ENCODE measurements around the gene ENTREP3. TPM values are rescaled to one million over a fixed set of nuclear protein-coding genes. Genes with fewer than 3 reads are reported as not detected.
"Not testable (repeated sequence)": the region's sequence is repeated elsewhere in the genome, so short reads cannot be mapped to it uniquely, and the experiment has no call there.

The ENTREP3 gene
- total RNA-seq, 2 donors from 2014 or later = 19.6 to 24.3 TPM

DNA sequence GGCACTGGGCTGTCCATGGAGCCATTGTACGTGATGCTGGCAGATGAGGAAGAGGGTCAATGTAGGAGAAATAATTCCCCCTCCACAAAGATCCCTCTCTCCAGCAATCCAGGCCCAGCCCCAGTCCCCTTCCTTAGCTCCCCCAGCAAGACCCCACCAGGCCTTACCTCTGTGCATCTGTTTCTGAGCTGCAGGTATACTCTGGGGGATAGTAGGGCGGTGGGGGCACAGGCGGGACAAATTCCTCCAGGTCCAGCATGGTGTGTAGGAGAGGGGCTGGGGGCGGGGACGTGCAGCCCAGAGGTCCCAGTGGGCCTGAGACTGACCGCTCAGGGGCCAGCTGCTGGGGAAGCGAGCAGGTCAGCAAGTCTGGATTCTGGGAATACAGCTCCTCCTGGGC lies 3.7 kb downstream of the ENTREP3 start:
- no peak overlapping the region for H3K27ac ChIP-seq
- no peaks in the 10 kb centered on the region for H3K36me3 ChIP-seq
- DNase-seq (ENCODE audit: low spot score) = no peak
- TF ChIP-seq POLR2A (IDR thresholded peaks at IDR 0.05) = no peak
- H3K9me3 ChIP-seq = no peaks in the 10 kb centered on the region
- intact Hi-C loops (cut with DNase I) = loop anchor here (5.0 kb wide), 1 partner anchor 56 kb away; the partner anchor contains the start of gene FDPS
- 87% methylated on average over 7 of the region's 7 CpGs for WGBS
- H3K4me1 ChIP-seq (replicated peaks) = peaks cover 12% of the 10 kb centered on the region
- no peak overlapping the region for H3K4me3 ChIP-seq
- H3K27me3 ChIP-seq (replicated peaks; ENCODE audit: insufficient read depth) = no peaks in the 10 kb centered on the region

DNA sequence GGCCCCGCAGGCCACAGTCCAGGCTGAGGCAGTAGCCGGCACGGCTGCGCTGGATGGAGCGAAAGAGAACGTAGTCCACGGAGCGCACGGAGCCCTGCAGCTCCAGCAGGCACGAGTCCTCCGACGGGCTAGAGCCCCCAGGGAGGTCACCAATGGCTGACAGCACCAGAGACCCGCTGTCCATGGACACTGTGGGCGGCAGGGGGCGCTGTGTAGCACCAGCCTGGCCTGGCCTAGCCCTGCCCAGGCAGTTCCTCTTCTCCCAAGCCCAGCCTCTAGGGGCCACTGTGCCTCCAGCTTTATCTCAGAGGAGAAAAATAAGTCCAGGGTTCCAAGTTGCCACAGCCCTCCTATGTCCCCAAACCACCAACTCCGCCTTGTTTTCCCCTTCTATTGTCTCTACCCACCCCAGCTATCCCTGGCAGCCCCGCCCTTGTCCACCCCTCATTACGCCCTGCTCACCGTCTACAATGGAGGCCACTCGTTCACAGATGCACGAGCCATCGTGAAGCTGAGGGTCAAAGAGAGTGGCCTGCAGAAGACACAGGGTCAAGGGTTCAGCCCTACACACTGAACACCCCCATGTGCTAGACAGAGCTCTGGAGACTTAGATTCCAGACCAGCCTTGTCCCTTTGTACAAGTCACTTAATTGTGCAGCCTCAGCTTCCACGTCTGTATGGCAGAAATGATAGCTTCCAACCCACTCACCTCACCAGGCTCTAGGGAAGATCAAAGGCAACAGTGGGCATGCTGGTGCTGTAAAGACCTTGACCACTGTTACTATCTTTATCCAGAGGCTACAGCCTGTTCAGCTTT lies 4.4 kb downstream of the ENTREP3 start:
- Histone ChIP-seq H3K4me1 (replicated peaks) (peaks cover 9% of the 10 kb centered on the region), H3K27me3 (replicated peaks; ENCODE audit: insufficient read depth) (no peaks in the 10 kb centered on the region), H3K36me3 (no peaks in the 10 kb centered on the region), H3K4me3 (no peak overlapping the region), H3K27ac (no peak overlapping the region), H3K9me3 (no peaks in the 10 kb centered on the region)
- WGBS = 30% methylated on average over 23 of the region's 23 CpGs
- DNase-seq (ENCODE audit: low spot score) = peak; percentile 87
- intact Hi-C loops (cut with DNase I) = loop anchor here (5.0 kb wide), 1 partner anchor 56 kb away; the partner anchor contains the start of gene FDPS
- TF ChIP-seq POLR2A (IDR thresholded peaks at IDR 0.05) (no peak), POLR2AphosphoS5 (IDR thresholded peaks at IDR 0.05) (peak; percentile 73)
- TF ChIP-seq, protein P1, sequence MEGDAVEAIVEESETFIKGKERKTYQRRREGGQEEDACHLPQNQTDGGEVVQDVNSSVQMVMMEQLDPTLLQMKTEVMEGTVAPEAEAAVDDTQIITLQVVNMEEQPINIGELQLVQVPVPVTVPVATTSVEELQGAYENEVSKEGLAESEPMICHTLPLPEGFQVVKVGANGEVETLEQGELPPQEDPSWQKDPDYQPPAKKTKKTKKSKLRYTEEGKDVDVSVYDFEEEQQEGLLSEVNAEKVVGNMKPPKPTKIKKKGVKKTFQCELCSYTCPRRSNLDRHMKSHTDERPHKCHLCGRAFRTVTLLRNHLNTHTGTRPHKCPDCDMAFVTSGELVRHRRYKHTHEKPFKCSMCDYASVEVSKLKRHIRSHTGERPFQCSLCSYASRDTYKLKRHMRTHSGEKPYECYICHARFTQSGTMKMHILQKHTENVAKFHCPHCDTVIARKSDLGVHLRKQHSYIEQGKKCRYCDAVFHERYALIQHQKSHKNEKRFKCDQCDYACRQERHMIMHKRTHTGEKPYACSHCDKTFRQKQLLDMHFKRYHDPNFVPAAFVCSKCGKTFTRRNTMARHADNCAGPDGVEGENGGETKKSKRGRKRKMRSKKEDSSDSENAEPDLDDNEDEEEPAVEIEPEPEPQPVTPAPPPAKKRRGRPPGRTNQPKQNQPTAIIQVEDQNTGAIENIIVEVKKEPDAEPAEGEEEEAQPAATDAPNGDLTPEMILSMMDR (IDR thresholded peaks at IDR 0.05) = peak; percentile 94 to 100 (median 98)

GRCh38 chr1:155250246-155250632 lies 5.0 kb downstream of the ENTREP3 start:
- Histone ChIP-seq H3K9me3 (no peaks in the 10 kb centered on the region), H3K4me1 (replicated peaks) (peaks cover 8% of the 10 kb centered on the region), H3K36me3 (no peaks in the 10 kb centered on the region), H3K27me3 (replicated peaks; ENCODE audit: insufficient read depth) (no peaks in the 10 kb centered on the region), H3K27ac (no peak overlapping the region), H3K4me3 (no peak overlapping the region)
- TF ChIP-seq, protein P1 (IDR thresholded peaks at IDR 0.05) = no peak
- TF ChIP-seq POLR2A (IDR thresholded peaks at IDR 0.05) = no peak
- TF ChIP-seq POLR2AphosphoS5 (IDR thresholded peaks at IDR 0.05) = no peak
- 51% methylated on average over 12 of the region's 28 CpGs for WGBS
- intact Hi-C loops (cut with DNase I) = loop anchor here (5.0 kb wide), 1 partner anchor 57 kb away; the partner anchor contains the start of gene FDPS
- DNase-seq (ENCODE audit: low spot score) = no peak

DNA sequence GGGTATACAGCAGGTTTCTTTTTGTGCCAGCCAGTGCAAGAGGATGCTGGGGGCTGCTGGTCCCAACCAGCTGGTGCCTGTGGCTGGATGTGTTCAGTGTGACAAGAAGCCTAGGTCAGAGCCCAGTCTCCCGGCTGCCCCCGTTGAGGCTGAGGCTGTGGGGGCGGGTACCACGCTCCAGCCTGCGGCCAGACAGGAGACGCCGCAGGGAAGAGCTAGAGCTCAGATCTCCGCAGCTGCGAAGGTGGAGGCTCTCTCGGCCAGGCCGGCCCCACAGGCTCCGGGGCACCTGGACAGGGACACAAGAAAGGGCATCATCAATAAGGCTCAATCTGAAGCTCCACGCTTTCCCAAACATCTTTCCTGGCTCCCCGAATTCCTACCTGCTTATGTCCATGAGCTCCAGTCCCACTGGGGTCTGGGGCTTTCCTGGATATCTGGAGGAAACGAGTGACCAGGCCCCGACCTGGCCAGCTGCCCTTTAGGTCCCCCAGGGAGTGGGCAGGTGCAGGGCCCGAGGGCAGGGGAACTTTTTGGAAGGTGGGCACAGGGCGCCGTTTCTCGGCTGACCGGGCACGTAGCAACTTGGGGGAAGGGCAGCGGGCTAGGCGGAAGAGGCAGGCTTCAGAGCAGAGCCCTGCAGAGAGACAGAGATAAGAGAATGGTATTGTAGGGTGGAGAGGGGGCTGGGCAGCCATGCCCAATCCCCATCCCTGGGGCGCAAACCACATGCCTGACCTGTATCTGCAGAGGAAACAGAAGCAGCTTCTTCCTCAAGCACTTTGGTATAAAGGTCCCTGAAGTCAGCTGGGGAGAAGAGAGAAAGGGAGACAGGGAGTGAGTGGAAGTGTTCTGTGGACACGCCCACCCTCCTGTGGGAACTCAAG lies 7.4 kb downstream of the ENTREP3 start:
- Histone ChIP-seq H3K4me1 (replicated peaks) (no peaks in the 10 kb centered on the region), H3K9me3 (no peaks in the 10 kb centered on the region), H3K4me3 (no peak overlapping the region), H3K27ac (no peak overlapping the region), H3K36me3 (no peaks in the 10 kb centered on the region), H3K27me3 (replicated peaks; ENCODE audit: insufficient read depth) (no peaks in the 10 kb centered on the region)
- intact Hi-C loops (cut with DNase I) = no loop called here
- WGBS = 85% methylated on average over 26 of the region's 26 CpGs
- DNase-seq (ENCODE audit: low spot score) = no peak
- TF ChIP-seq POLR2AphosphoS5 (IDR thresholded peaks at IDR 0.05) = no peak
- TF ChIP-seq POLR2A (IDR thresholded peaks at IDR 0.05) = no peak
- TF ChIP-seq, protein P1 (IDR thresholded peaks at IDR 0.05) = no peak

DNA sequence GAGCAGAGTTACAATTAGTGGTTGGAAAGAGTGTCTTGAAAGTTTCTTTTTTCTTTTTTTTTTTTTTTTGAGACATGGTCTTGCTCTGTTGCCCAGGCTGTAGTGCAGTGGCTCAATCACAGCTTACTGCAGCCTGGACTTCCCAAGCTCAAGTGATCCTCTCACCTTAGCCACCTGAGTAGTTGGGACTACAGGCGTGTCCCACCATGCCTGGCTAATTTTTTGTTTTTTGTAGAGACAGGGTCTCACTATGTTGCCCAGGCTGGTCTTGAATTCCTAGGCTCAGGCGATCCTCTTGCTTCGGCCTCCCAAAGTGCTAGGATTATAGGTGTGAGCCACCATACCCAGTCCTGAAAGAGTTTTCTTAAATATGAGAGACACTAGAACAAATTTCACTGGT lies 8.5 kb downstream of the ENTREP3 start:
- H3K4me3 ChIP-seq; H3K36me3 ChIP-seq; H3K4me1 ChIP-seq (replicated peaks); DNase-seq (ENCODE audit: low spot score); H3K27me3 ChIP-seq (replicated peaks; ENCODE audit: insufficient read depth); H3K27ac ChIP-seq; H3K9me3 ChIP-seq; intact Hi-C loops (cut with DNase I): not testable (repeated sequence)
- 92% methylated on average over 3 of the region's 3 CpGs for WGBS
